Colon (tissue), 2 donors: ENCODE data around the gene SAP130.

Source experiments
- FAIRE-seq: peaks from 2 replicates; lab custom pipeline; 2012; peaks lifted over from hg19 to GRCh38; lab: Jason Lieb, UNC
- donor health status: control.
- donor health status: control.

The SAP130 gene

DNA sequence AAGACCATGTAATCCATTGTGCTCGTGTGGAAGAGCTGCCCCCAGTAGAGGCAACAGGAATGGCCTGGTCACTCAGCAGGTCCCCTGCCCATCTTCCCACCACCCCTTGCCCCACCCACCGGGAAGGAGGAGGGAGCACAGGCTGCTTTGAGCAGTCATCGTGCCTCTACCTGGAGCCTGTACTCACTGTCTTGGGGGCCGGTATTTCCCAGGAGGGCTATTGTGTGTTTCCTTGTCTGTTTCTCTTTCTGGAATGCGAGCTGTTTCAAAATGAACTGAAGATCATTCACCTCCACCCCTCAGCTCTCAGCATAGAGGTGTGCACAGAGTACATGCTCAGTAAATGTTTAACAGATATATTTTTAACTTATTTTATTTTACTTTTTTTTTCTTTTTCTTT lies 134.4 kb downstream of the SAP130 start:
- FAIRE-seq = no peak

DNA sequence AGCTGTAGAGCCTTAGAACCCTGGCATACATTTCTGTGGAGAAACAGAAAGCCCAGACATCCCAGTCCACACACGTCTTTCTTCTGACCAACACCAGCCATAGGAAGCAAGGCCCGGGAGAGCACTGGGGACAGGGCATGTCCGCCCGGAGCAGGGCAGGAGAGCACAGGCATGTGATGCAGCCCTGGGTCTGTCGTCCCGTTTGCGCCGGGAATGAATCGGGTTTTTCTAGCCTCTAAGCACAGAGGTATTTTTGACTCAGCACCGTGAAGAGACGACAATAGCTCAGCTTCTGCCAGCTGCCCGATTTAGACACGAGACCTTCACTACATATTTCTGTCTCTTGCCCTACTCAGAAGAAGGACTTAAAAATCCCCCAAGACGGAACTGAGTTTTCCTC lies 134.8 kb downstream of the SAP130 start:
- no peak for FAIRE-seq

DNA sequence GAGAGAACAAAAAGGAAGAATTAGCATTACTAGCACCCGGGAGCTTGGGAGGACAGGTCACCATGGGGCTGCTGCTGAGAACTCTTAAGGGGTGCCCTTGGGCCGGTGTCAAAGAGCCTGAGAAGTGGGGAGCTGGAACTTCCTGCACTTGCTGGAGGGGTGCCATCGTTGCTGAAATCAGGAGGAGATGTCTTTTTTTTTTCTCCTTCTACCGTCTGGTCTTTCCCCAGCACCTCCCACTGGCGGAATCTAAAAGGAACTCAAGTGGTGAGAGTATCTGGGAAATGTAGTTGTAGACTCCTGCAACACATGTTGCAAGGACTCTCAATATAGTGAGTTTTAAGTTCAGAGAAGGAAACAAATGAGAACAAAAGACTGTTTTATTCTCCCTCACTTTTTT lies 136.0 kb downstream of the SAP130 start:
- no peak for FAIRE-seq
